HL-60/S4 treated with phorbol 12-myristate 13-acetate at 8.2 ng/mL for 4 days and 3 days (cell line): Measurements from ENCODE around the gene DMD.

ENCODE experiments used
- in situ Hi-C: fragments of 300-500 bp; cut with MboI; formaldehyde crosslinking; loops from 2 replicates; pipeline ENCODE4 v1.15.0; 2022; ENCODE audit warnings: low sequenced_read_pairs

DMD gene

GRCh38 chrX:31154946-31155345 lies 2056.4 kb downstream of the DMD start:
- in situ Hi-C loops, result no loop called here

GRCh38 chrX:31153475-31154047 lies 2057.8 kb downstream of the DMD start:
- in situ Hi-C loops, result no loop called here

- in situ Hi-C loops, result no loop called here
These were observed 2064.2 kb downstream of the DMD start for GRCh38 chrX:31147175-31147574.

- in situ Hi-C loops, result no loop called here
These were observed 2071.4 kb downstream of the DMD start for GRCh38 chrX:31139961-31140360.

- in situ Hi-C loops, result no loop called here
These were observed 2073.2 kb downstream of the DMD start for GRCh38 chrX:31138124-31138523.

GRCh38 chrX:31136144-31136611 lies 2075.2 kb downstream of the DMD start:
- in situ Hi-C loops, result no loop called here

GRCh38 chrX:31132821-31133241 lies 2078.5 kb downstream of the DMD start:
- in situ Hi-C loops, result no loop called here

- in situ Hi-C loops, result no loop called here
These were observed 2080.7 kb downstream of the DMD start for GRCh38 chrX:31130457-31131220.

- in situ Hi-C loops, result no loop called here
These were observed 2082.5 kb downstream of the DMD start for GRCh38 chrX:31128855-31129254.

GRCh38 chrX:31127716-31128115 lies 2083.6 kb downstream of the DMD start:
- in situ Hi-C loops, result no loop called here

GRCh38 chrX:31126205-31126604 lies 2085.1 kb downstream of the DMD start:
- in situ Hi-C loops, result no loop called here

- in situ Hi-C loops, result no loop called here
These were observed 2086.8 kb downstream of the DMD start for GRCh38 chrX:31124536-31124935.

- in situ Hi-C loops, result no loop called here
These were observed 2088.0 kb downstream of the DMD start for GRCh38 chrX:31123335-31123734.

GRCh38 chrX:31117266-31117665 lies 2094.1 kb downstream of the DMD start:
- in situ Hi-C loops, result no loop called here

- in situ Hi-C loops, result no loop called here
These were observed 2096.0 kb downstream of the DMD start for GRCh38 chrX:31115398-31115797.

- in situ Hi-C loops, result no loop called here
These were observed 2096.5 kb downstream of the DMD start for GRCh38 chrX:31114858-31115257.

GRCh38 chrX:31112226-31112999 lies 2098.9 kb downstream of the DMD start:
- in situ Hi-C loops, result no loop called here

- in situ Hi-C loops, result no loop called here
These were observed 2100.7 kb downstream of the DMD start for GRCh38 chrX:31110657-31111056.

GRCh38 chrX:31099536-31100090 lies 2111.7 kb downstream of the DMD start:
- in situ Hi-C loops, result no loop called here

- in situ Hi-C loops, result no loop called here
These were observed 2113.3 kb downstream of the DMD start for GRCh38 chrX:31098079-31098478.

- in situ Hi-C loops, result no loop called here
These were observed 2117.7 kb downstream of the DMD start for GRCh38 chrX:31093639-31093975.
